Ectodermal cell (in vitro differentiated cells): ENCODE results near the gene HDAC7.

Source experiments
- H3K27ac ChIP-seq: 2 replicates; pipeline ENCODE4 v1.7.0; 2013; ENCODE audit warnings: mild to moderate bottlenecking, low read depth, low read length; ENCODE audit not compliant: insufficient read depth, poor library complexity, severe bottlenecking
- H3K27me3 ChIP-seq: 2 replicates; pipeline ENCODE4 v1.7.0; 2013; ENCODE audit warnings: mild to moderate bottlenecking, low read length; ENCODE audit not compliant: insufficient read depth, control insufficient read depth, poor library complexity, severe bottlenecking
- H3K36me3 ChIP-seq: one replicate; pipeline ENCODE4 v1.7.0; 2013; ENCODE audit warnings: low read length; ENCODE audit not compliant: control insufficient read depth, insufficient read depth
- H3K4me1 ChIP-seq: one replicate; pipeline ENCODE4 v1.7.0; 2013; ENCODE audit warnings: low read length; ENCODE audit not compliant: control insufficient read depth, insufficient read depth
- H3K4me3 ChIP-seq: 2 replicates; pipeline ENCODE4 v1.7.0; 2013; ENCODE audit warnings: low read depth, low read length, control low read depth; ENCODE audit not compliant: insufficient read depth
- H3K9me3 ChIP-seq: 2 replicates; pipeline ENCODE4 v1.7.0; 2013; ENCODE audit warnings: mild to moderate bottlenecking, low read length, moderate library complexity; ENCODE audit not compliant: control insufficient read depth
- WGBS, 2 experiments: methylation state at CpG; one replicate each; pipeline ENCODE4 v1.1.7; 2013; ENCODE audit warnings: missing lambda C conversion rate in 2 of 2; 5-methylcytosine and 5-hydroxymethylcytosine counted together

Gene HDAC7

DNA sequence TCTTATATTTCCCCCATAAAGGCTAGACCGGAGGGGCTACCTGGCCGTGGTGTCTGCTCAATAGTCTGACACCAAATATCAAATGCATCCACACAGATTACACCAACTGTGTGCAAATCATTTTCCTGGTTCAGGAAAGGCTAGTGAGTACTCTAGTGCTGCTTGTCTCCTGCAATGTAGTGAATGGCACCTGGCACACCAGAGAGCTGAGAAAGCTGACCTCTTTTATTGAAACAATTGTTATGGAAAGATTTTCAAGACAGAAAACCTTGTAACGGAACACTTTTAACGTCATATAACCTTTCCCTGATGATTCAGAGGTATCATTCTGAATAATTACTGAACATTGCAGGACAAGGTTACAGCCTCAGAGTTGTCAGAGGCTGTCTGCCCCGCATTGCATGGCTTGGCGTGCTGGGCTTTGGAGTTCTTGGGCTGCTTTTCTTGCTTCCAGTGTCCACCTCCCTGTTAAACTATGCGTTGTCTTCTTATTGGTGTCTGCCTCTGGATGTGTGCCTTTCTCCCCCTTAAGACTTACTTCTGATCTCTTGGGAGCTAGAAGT lies 40.7 kb upstream of the HDAC7 start:
- Histone ChIP-seq H3K4me3 (no peak overlapping the region), H3K4me1 (no peaks in the 10 kb centered on the region), H3K9me3 (no peaks in the 10 kb centered on the region), H3K27me3 (no peaks in the 10 kb centered on the region), H3K36me3 (no peaks in the 10 kb centered on the region), H3K27ac (no peak overlapping the region)
- 90 to 95% methylated on average over 7 of the region's 7 CpGs for WGBS, 2 experiments

- 91 to 93% methylated on average over 8 of the region's 8 CpGs for WGBS, 2 experiments
- Histone ChIP-seq H3K4me3 (no peak overlapping the region), H3K36me3 (no peaks in the 10 kb centered on the region), H3K27ac (no peak overlapping the region), H3K4me1 (no peaks in the 10 kb centered on the region), H3K27me3 (no peaks in the 10 kb centered on the region), H3K9me3 (no peaks in the 10 kb centered on the region)
Measured at GRCh38 chr12:47858511-47859266, 39.0 kb upstream of the HDAC7 start.

DNA sequence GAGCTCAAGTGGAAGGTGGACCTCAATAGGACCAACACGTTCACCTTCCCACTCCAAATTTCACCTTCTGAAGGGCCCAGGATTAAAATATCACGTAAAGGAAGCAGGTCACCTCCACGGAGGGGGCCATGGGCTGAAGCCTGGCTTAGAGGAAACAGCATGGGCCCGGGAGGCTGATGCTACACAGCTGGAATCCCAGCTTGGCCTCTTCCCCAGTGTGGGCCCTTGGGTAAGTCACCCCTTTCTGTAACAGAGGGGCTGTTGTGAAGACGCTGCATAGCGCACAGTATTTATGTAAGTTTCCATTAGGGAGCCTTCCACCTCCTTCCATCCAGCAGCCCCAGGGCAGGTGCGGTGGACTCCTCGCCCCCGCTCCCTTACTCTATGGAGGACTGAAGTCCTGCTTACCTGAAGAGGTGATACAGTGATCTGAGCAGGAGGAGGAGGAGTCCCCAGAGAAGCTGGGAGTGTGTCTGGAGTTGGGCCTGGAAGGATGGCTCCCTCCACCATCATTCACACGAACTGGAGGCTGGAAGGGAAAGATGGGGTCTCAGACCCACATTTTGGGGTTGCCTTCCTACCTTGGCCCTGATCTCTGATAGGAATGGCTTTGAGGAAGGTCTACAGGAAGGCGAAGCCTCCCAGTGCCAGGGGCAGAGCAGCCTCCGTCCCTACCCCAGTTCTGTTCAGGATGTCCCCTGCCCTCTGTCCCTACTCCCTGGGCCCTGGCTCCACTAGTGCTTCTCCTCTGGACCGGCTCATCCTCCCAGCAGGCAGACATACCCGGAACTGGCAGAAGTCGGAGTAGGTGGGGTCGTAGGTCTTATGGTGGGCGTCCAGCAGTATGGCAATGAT lies 37.2 kb upstream of the HDAC7 start:
- no peak overlapping the region for H3K27ac ChIP-seq
- H3K4me3 ChIP-seq = no peak overlapping the region
- 95% methylated on average over 17 of the region's 17 CpGs for WGBS, 2 experiments
- H3K27me3 ChIP-seq = no peaks in the 10 kb centered on the region
- H3K36me3 ChIP-seq = no peaks in the 10 kb centered on the region
- H3K4me1 ChIP-seq = no peaks in the 10 kb centered on the region
- no peaks in the 10 kb centered on the region for H3K9me3 ChIP-seq

DNA sequence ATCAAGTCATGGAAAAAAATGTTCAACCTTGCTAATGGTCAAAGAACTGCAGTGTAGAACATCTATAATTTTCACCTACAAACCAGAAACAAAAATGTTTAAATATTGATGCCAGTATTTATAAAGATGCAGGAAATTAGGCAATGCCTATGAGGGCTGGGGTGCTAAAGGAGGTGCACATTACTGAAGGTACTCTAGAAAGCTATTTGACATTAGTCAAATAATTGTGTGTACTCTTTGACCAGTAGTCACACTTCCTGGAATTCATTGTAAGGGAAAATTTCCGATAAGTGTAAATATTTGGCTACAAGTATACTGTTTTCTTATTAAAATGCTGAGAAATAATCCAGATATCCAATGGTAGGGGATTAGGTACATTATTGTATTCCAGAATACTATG lies 36.4 kb upstream of the HDAC7 start:
- no peaks in the 10 kb centered on the region for H3K36me3 ChIP-seq
- H3K9me3 ChIP-seq = no peaks in the 10 kb centered on the region
- no peaks in the 10 kb centered on the region for H3K27me3 ChIP-seq
- H3K4me3 ChIP-seq = no peak overlapping the region
- H3K27ac ChIP-seq = no peak overlapping the region
- peaks cover 2% of the 10 kb centered on the region for H3K4me1 ChIP-seq
- 100% methylated on average over 1 of the region's 1 CpG; no CpG with 5 or more reads in 1 of the 2 experiments for WGBS, 2 experiments

DNA sequence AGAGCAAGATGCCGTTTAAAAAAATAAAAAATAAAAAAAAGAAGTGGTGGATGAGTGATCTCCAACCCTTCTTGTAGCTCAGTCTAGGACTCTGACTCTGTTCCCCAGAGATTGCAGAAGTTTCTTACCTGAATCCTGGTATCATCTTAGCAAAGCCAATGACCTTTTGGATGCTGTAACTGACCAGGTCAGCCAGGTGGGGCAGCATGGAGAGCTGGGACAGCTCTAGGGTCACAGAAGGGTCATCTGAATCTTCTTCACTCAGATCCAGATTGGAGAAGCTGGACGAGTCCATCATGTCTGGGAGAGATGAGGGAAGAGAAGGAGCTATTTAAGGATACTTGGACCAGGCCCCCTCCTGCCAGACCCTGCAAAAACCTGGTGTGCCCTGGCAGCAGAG lies 35.8 kb upstream of the HDAC7 start:
- peaks cover 8% of the 10 kb centered on the region for H3K4me1 ChIP-seq
- no peak overlapping the region for H3K4me3 ChIP-seq
- no peaks in the 10 kb centered on the region for H3K27me3 ChIP-seq
- no peak overlapping the region for H3K27ac ChIP-seq
- WGBS, 2 experiments = 78 to 92% methylated on average over 2 of the region's 2 CpGs
- no peaks in the 10 kb centered on the region for H3K9me3 ChIP-seq
- no peaks in the 10 kb centered on the region for H3K36me3 ChIP-seq

GRCh38 chr12:47854531-47854930 lies 34.8 kb upstream of the HDAC7 start:
- no peaks in the 10 kb centered on the region for H3K9me3 ChIP-seq
- H3K4me1 ChIP-seq = peaks cover 9% of the 10 kb centered on the region
- H3K4me3 ChIP-seq = no peak overlapping the region
- H3K36me3 ChIP-seq = no peaks in the 10 kb centered on the region
- no peaks in the 10 kb centered on the region for H3K27me3 ChIP-seq
- H3K27ac ChIP-seq = no peak overlapping the region
- WGBS, 2 experiments = 93 to 98% methylated on average over 5 of the region's 5 CpGs

DNA sequence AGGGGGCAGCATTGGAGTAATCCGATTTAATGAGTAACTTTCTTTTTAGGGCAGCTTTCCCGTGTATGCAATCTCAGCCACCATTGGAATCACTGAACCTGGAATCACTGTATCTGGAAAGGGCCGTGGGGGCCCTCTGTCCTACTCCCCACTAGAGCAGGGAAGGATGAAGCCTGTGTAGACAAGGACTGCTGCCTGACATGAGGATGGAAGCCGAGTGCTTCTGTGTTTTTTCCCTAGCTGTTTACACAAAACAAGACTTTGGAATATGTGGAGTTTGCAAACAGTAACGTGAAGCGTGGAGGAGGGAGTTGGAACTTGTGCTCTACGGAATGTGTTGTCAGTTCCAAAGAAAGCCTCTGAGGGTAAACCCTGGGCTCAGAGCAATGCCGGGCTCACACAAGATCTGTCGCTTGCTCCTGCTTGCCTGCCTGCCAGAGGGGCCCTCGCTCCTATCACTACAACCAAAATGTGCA lies 32.4 kb upstream of the HDAC7 start:
- Histone ChIP-seq H3K36me3 (no peaks in the 10 kb centered on the region), H3K27me3 (no peaks in the 10 kb centered on the region), H3K4me3 (no peak overlapping the region), H3K27ac (no peak overlapping the region), H3K9me3 (no peaks in the 10 kb centered on the region), H3K4me1 (peaks cover 9% of the 10 kb centered on the region)
- 79 to 83% methylated on average over 10 of the region's 10 CpGs for WGBS, 2 experiments

DNA sequence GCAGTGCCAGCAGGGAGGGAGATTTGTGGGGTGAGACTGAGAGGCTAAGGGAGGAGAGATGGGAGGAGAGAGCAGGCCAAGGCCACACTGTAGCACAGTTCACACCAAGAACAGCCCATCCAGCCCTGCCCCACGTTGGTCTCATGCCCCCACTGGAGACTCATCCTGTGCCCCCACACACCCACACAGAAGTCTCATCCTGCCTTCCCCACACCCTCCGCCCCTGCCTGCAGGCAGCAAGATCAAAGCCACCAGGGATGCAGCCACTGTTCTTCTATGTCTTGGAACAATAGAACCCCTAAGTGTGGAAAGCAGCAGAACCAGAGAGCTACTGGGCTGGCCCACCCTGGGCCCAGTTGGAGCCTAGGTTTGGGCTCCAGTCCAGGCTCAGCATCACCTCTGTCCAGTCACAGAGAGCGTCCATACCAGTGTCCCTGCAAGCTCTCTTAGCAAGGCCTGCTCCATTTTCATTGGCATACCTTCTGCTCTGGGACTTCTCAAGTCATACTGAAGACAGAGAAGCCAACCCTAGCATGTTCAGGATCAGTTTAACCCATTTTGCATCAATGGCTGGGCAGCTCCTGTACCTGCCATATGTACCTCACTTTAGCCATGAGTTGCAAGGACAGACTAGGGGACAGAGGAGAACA lies 31.7 kb upstream of the HDAC7 start:
- no peaks in the 10 kb centered on the region for H3K36me3 ChIP-seq
- peaks cover 9% of the 10 kb centered on the region for H3K4me1 ChIP-seq
- WGBS, 2 experiments = 75 to 78% methylated on average over 3 of the region's 3 CpGs
- H3K27me3 ChIP-seq = no peaks in the 10 kb centered on the region
- H3K9me3 ChIP-seq = no peaks in the 10 kb centered on the region
- no peak overlapping the region for H3K4me3 ChIP-seq
- H3K27ac ChIP-seq = no peak overlapping the region

DNA sequence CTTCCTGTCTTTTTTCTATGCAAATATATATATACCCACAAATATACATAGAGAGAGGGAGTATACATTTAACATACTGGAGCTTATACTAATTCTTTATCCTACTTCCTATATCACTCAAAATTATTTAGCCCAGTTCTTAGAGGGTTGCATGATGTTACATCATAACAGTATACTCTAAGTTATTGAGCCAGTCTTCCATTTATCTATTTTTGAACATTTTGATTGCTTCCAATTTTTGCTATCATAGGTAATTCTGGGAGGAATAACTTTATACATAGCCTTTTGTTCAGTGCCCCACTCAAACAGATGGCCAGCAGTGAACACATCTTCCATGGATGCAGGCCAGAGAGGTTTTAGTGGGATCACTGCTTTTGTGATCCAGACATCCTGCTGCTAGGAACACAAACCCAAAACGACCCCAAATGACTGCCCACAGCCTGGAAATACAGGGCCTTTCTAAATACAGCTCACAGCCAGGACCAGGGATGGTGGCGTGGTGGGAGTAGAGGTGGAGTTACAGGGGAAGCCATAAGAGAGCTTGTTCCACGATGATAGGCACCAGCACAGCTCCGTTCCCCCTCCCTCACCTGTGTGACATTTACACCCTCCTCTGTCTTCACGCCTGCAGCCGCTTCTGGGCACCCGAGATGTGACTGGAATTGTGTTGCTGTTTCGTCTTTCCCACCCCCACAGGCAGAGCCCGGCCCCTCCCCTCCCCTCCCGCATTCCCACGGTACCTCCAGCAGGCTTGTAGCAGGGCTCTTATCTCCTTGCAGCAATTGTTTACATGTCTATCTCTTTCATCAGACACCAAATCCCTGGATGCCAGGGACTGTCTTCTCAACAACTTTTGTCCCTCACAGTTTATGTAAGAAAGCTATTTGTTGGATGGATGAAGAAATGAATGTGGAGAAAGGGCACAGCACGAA lies 30.7 kb upstream of the HDAC7 start:
- peaks cover 9% of the 10 kb centered on the region for H3K4me1 ChIP-seq
- H3K36me3 ChIP-seq = no peaks in the 10 kb centered on the region
- no peak overlapping the region for H3K4me3 ChIP-seq
- H3K27me3 ChIP-seq = no peaks in the 10 kb centered on the region
- H3K27ac ChIP-seq = no peak overlapping the region
- 28 to 30% methylated on average over 12 of the region's 12 CpGs for WGBS, 2 experiments
- no peaks in the 10 kb centered on the region for H3K9me3 ChIP-seq
